HL-60/S4 treated with phorbol 12-myristate 13-acetate at 8.2 ng/mL for 4 days and 3 days (cell line): ENCODE data around the gene PRRG4.
"Not testable (repeated sequence)": the region's sequence is repeated elsewhere in the genome, so short reads cannot be mapped to it uniquely, and the experiment has no call there.

Experiments used
- in situ Hi-C: fragments of 300-500 bp; cut with MboI; formaldehyde crosslinking; loops from 2 replicates; pipeline ENCODE4 v1.15.0; 2022; ENCODE audit warnings: low sequenced_read_pairs

PRRG4 gene

DNA sequence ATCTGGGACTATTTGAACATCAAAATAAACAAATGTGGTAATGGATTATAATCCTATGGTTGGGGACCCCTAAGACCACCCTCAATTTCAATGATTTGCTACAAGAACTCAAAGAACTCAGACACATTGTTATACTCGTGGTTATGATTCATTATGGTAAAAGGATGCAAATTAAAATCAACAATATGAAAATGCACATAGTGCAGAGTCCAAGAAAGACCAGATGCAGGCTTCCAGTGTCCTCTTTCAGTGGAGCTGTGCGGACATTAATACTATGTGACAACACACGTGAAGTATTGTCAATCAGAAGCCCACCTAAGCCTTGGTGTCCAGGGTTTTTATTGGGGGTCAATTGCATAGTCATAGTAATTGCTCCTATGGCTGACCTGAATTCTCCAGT, 53.7 kb downstream of the PRRG4 start:
- in situ Hi-C loops = no loop called here

DNA sequence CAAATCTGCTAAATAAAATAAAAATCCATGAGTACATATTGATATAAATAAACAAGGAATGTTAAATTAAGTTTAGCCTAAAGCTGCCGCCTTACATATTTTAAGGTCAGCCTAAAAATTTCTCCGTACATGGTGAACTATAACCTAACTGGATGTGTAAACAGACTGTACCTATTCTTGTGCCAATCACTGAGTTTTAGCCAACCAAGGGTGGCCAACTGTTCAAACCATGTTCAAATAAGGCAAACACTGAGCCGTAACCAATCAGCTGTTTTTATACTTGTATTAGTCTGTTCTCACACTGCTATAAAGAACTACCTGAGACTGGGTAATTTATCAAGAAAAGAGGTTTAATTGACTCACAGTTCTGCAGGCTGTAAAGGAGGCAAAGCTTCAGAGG, 54.3 kb downstream of the PRRG4 start:
- in situ Hi-C loops = no loop called here

DNA sequence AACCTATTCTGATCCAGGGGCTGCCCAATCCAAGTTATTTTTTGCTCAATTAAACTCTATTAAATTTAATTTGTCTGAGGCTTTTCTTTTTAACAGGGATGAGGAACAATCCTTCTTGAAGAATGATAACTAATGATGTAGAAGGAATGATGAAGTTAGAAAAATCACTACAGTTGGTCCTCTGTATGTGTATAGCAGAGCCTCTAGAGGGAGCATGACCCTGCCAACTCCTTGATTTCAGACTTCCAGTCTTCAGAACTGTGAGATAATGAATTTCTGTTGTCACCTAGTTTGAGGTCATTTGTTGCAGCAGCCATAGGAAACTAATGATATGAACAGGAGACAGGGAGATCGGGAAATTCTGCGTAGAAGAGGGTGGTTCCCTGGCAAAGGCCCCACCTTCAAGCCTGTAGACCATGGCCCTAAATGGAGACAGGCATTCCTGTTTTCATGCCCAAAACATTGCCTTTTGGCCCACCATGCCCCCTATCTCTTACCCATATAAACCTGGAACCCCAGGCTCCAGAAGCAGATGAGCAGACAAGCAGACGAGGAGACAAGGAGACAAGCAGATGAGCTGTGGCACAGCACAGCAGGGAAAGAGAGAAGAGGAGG, 55.1 kb downstream of the PRRG4 start:
- in situ Hi-C loops = no loop called here

DNA sequence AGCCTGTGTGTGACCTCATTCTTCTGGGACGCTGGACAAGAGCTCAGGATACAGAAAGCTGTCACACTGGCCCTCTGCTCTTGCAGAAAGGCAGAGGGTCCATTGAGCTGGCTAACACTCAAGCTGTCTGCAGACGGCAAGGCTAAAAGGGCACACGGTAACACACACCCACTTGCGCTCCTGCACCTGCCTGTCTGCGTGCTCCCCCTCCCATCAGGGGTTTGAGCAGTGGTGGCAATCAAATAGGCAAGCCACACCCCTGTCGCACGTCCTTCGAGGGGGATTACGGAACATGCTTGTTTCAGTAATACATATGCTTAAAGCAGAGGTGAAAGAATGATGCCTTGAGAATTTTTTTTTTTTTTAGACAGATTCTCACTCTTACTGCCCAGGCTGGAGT, 55.8 kb downstream of the PRRG4 start:
- in situ Hi-C loops = no loop called here

DNA sequence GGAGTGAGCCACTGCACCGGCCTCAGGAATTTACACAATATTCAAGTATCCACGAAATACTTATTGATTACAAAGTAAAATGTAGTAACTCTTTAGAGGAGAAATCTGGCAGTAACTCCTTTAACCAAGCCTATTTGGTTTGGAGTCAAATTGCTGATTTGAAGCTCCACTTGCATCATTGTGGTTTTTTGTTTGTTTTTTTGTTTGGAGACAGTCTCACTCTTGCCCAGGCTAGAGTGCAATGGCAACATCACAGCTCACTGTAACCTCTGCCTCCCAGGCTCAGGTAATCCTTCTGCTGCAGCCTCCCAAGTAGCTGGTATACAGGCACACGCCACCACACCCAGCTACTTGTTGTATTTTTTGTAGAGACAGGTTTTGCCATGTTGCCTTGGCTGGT, 56.5 kb downstream of the PRRG4 start:
- in situ Hi-C loops = no loop called here

DNA sequence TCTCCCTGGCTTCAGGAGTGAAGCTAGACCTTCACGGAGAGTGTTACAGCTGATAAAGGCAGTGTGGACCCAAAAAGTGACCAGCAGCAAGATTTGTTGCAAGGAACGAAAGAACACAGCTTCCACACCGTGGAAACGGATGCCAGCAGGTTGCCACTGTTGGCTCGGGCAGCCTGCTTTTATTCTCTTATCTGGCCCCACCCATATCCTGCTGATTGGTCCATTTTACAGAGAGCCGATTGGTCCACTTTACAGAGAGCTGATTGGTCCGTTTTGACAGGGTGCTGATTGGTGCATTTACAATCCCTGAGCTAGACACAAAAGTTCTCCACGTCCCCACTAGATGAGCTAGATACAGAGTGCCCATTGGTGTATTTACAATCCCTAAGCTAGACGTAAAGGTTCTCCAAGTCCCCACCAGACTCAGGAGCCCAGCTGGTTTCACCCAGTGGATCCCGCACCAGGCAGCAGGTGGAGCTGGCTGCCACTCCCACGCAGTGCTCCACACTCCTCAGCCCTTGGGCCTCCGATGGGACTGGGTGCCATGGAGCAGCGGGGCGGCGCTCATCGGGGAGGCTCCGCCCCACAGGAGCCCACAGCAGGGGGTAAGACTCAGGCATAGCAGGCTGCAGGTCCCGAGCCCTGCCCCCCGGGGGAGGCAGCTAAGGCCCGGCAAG, 58.1 kb downstream of the PRRG4 start:
- in situ Hi-C loops = not testable (repeated sequence)

DNA sequence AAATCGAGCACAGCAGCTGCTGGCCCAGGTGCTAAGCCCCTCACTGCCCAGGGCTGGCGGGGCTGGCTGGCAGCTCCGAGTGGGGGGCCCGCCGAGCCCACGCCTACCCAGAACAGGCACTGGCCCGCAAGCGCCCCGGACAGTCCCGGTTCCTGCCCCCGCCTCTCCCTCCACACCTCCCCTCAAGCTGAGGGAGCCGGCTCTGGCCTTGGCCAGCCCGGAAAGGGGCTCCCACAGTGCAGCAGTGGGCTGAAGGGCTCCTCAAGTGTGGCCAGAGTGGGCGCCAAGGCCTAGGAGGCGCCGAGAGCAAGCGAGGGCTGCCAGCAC, 58.6 kb downstream of the PRRG4 start:
- in situ Hi-C loops = not testable (repeated sequence)

DNA sequence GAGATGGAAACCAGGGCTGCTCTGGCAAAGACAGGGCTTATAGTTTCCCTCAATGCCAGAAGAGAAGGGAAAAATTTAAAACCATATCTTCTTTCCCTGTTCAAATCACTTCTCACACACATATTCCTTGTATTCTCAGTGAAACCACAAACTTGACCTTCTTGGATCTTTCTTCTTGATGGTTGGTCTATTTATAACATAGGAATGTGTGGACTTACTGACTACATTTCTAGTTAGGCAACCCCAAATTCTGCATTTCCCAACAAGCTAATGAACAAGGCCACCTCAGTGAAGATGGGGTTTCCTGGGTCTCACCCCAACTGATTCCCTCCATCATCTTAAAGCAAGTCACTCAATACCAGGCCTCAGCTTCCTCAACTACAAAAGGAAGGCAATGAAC, 59.1 kb downstream of the PRRG4 start:
- in situ Hi-C loops = no loop called here

DNA sequence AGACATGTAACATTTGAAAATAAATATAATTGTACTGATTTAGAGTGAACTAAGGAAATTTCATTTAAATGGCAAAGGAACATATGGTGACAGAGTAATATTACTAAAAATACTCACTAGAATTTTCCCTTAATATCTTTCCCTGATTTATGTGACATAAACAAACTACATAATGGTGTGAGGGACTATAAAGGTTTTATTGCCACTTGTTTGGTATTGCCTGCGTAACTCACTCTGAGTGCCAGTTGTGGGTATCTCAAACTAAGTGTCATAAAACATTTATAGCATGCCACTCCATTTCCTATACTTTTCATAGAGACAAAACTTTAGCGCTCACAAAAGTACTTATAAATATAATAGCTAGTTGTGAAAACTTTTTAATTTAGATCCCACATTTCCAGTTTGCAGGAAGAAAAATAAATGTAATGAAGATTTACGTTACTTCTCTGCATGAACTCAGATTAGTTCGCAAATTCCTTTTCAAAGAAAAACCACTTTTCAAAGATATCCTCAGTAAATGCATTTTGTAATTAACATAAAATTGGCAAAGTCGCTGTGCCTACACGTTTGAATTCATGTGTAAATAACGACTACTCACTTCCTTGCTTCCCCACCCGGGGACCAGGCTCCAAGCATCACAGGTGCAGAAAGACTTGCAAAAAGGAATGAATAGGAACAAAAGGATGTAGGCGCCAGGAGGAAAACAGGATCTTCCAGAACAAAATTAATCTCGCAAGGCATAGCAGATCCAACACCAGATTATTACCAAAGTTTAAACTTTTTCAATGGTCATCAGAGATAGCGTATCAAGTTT, 61.3 kb downstream of the PRRG4 start:
- in situ Hi-C loops = no loop called here

DNA sequence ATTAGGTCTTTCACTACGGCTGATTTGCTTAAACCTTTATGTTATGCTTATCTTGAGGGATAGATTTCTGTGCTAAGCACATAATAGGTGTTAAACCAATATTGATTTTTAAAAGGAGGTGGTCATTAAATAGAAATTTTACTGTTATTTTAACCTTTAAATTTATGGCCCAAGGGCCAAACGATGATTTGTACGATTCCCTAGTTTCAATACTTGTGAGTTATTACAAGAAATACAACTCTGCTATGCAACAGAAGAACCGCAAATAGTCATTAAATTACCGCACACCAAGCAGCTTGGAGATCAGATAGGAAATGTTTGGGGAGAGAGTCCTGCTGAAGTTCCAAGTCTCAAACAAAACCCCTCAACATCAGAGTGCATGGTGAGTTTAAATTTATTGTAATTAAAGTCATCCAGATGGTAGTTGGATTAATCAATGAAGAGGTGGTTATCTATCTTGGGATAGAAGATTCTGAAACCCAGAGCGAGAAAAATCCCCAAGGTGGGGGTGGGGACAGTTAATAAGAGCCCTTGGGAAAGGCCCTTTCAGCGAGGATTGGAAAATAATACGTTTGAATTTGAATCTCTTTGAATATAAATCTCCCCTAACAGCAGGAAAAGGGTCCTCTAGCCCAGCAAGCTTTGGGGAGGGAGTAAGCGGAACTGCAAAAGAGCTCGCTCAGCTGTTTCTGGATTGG, 62.1 kb downstream of the PRRG4 start:
- in situ Hi-C loops = no loop called here

DNA sequence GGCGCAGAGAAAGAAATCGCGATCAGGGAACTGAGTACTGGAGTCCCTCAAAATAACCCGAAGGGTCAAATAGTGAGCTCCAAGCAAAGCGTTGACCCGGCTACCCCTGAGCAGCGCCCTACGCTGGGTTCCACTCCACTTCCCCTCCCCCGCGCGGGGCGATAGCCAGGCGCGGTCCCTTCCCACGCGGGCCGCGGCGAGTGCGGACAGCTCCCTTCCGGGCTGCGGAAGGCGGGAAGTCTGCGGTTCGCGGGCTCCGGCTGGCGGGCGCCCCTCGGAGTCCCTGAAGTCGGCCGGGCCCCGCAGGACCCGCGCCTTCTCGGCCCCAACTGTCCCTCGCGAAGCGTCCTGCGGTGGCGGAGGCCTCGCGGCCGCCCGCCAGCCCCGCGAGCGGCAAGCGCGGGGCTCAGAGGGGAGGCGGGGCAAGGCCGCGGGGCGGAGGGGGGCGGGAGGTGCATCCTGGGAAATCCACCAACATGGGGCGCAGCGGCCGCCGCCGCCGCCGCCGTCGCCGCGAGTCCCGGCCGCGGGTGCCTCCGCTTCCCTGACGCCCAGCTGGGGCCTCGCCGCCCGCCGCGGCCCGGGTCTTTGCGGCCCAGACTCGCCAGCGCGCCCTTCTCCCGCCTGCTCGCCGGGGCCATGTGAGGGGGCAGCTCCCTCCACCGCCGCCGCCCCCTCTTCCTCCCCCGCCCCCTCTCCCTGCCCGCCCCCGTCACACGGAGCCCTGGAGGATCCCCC, 62.8 kb downstream of the PRRG4 start, which contains the start of gene QSER1:
Gene QSER1, plus strand, starts transcription at position 457 of the 738 bp plus-strand sequence. CDS start 315 bp downstream, outside the sequence.
- in situ Hi-C loops = no loop called here

DNA sequence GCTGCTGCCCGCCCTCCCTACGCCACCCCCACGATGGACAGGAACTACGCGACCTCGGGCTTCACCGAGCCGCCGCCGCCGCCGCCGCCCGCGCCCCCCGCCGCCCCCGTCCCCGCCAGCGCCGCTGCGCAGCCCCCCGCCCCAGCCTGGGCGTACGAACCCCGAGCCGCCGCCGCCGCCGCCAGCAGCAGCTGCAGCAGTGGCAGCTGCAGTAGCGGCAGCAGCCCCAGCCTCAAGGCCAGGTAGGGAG, 63.3 kb downstream of the PRRG4 start:
- in situ Hi-C loops = no loop called here

DNA sequence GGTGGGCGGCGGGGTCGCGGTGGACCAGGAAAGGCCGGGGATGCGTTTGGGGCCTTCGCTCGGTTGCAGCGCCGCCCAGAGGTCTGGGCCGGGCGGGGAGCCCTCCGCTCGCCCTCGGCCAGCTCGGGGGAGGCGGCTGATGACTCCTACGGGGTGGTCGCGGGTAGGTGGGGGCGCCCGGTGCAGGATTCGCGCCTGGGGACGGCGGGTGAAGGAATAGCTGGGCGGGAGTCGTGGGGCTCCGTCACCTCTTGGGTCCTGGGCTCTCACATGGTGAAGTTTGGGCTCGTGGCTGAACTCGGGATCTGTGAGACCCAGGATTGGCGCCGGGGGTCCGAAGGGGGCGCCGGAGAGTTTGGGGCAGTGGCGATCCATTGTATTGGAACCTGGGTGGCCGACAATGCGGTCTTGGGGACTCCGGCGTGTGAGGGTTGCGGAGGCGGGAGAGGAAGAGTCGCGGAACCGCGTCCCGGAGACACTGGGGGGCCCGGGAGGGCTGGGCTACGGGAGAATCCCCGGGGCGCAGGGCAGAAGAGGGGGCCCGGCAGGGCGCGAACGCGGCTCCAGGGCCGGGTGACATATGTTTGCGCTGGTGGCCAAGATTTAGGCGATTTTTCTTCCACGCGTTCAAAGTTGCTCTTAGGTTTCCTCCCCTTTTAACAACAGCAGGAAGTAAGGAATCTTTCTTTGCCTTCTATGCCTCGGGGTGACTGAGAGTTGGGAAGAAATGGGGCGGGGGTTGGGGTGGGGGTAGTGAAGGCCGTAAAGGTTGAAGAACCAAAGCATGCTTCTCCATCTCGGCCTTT, 63.8 kb downstream of the PRRG4 start:
- in situ Hi-C loops = no loop called here

DNA sequence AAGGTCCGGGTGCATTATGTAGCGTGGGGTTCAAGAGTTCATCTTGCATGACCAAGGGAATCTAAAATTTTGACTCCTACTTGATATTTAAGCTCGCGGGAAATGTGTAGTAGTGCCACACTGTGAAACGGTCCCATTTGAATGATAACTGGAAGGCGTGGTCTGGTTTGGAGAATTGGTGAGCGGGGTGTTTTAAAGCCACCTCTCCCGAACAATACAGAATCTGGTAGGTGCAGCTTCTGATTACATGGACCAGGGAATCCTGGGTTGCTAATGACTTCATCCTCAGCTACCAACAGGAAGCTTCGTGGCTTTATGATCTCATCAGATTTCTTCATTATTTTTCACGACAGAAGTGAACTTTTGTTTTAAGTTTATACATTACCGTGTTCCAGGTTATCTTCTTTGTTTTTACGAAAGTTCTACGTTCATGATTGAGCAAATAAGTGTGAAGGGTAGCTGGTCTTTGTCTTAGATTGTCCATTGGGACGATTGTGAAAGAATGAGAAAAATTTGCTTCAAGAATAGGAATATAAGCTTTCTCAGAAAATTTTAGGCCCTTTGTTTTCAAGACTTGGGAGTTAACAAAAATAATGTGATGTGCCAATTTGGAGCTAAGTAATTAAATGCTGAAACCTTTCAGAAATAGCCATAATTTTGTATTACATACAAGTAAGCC, 64.6 kb downstream of the PRRG4 start:
- in situ Hi-C loops = no loop called here

DNA sequence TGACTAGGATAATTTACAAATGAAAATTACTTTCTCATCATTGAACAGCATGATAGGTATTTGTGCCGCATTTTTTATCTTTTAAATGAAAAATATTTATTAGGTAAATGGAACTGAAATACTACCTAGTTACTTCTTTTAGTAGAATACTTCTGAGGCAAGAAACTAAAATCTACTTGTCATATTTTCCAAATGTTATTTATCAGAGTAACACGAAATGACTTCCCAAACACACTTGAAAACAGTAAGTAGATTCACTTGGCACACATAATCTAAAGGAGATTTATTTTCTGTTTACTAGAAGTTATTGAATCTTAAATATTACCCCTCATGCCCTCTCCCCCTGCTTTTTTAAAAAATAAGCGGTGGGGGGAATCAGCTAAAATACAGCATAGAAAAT, 65.2 kb downstream of the PRRG4 start:
- in situ Hi-C loops = no loop called here

DNA sequence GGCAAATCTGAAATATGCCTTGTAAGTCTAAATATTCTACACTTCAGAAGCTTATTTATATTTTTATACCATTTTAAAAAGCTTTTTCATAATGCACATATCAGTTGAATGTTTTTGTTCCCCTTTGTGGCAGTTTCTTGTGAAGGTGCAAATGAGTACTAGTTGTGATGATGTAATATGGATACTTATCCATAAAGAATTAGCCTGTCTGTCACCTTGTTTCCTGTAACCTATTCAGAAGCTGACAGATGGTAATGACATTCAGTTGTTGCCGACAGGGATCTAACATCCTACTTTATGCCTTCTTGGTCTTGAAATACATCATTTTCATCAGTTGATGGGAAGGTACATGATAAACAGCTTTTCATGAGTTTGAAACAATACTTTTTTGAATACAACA, 65.7 kb downstream of the PRRG4 start:
- in situ Hi-C loops = no loop called here

DNA sequence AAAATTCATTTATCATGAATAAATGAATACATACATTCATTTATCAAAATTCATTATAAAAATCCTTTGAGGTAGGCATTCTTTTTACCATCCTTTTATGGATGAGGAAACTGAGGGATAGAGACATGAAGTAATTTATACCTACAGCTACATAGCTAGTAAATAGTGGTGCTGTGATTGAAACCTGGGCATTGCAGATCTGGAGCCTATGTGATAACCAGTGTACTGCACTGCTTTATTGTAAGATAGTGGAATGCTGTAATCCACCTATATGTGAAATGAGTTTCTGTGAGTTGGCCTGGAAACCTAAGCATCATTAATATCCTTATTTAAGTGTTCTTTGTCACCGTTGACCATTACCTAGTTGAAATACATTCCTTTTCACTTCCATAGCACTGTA, 67.4 kb downstream of the PRRG4 start:
- in situ Hi-C loops = no loop called here

DNA sequence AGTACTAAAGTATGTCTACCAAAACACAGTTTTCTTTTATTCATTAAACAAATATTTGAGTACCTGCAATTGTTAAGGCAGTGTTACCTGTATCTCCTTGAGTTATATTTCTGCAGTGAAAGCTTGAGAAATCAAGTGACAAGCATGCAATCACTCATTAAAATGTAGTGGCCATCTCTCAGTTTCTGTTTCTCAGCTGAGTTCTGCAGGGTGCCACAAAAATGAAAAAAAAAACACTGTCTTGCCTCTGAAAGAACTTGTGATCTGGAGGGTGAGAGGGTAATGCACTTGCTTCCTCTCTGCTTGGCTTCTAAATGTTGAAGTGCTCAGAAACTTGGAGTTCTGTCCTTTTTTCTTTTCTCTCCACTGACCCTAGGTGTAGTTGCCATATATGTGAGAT, 69.7 kb downstream of the PRRG4 start:
- in situ Hi-C loops = no loop called here

DNA sequence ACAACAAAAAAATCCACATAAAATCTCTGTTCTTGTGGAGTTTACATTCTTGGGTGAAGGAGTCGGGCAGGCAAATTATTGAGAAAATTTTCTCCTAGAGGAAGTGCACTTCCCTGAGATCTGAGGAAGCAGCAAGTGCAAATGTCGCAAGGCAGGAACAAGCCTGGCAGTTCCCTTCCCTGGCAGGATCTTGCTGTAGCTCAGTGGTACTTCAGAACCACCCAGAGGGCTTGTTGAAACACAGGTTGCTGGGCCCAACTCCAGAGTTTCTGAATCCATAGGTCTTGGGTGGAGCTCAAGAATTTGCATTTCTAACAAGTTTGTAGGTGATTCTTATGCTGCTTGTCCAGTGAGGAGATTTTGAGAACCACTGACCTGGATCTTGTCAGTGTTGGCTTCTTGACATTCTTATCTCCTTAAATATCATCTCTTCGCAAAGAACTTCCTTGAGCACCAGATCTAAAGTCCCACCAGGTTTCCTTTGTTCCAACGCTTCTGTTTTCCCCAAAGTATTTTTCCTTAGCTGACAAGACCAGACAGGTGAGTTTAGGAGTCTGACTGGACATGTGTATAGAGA, 72.5 kb downstream of the PRRG4 start:
- in situ Hi-C loops = no loop called here
